Heart right ventricle (tissue), 16 donors: ENCODE data around the gene CSHL1. TPM values are rescaled to one million over a fixed set of nuclear protein-coding genes. Genes with fewer than 3 reads are reported as not detected.
"Not testable (repeated sequence)": the region's sequence is repeated elsewhere in the genome, so short reads cannot be mapped to it uniquely, and the experiment has no call there.

Experiments used
- ATAC-seq, 8 donors: fragments of 200-7000 bp; cut with Tn5 transposase; one replicate each; pipeline ENCODE4 v1.9.1; 2020; ENCODE audit warnings: mild to moderate bottlenecking in 8 of 8, moderate library complexity in 8 of 8, moderate number of reproducible peaks in 1 of 8
- DNase-seq, 2 donors: peaks; one replicate each; pipeline ENCODE4 v3.0.0-alpha.2; 2020
- H3K27ac ChIP-seq, 10 donors: fragments of 200-600 bp; sonication (generic) in 2 of 10; one replicate each; pipeline versions ENCODE4 v1.5.0 to v1.8.0; 2020 to 2022; ENCODE audit warnings: mild to moderate bottlenecking in 3 of 10
- H3K27me3 ChIP-seq, 7 donors: fragments of 200-600 bp; one replicate each; pipeline ENCODE4 v1.8.0; 2021 to 2022; ENCODE audit warnings: mild to moderate bottlenecking in 2 of 7
- H3K36me3 ChIP-seq, 9 donors: fragments of 200-600 bp; sonication (generic) in 1 of 9; one replicate each; pipeline versions ENCODE4 v1.5.0 to v1.8.0; 2020 to 2022; ENCODE audit warnings: mild to moderate bottlenecking in 2 of 9
- H3K4me1 ChIP-seq, 9 donors: fragments of 200-600 bp; sonication (generic) in 1 of 9; one replicate each; pipeline versions ENCODE4 v1.5.0 to v1.8.0; 2020 to 2022; ENCODE audit warnings: mild to moderate bottlenecking in 4 of 9
- H3K4me3 ChIP-seq, 10 donors: fragments of 200-600 bp; sonication (generic) in 2 of 10; one replicate each; pipeline versions ENCODE4 v1.5.0 to v1.8.0; 2020 to 2022; ENCODE audit warnings: mild to moderate bottlenecking in 7 of 10, moderate library complexity in 2 of 10
- H3K9me3 ChIP-seq, 11 donors: fragments of 200-600 bp in 10 of 11; sonication (generic) in 2 of 11; one replicate each; pipeline versions ENCODE4 v1.5.0 to v1.8.0; 2013 to 2022; ENCODE audit warnings: mild to moderate bottlenecking in 2 of 11, control low read depth in 1 of 11, moderate library complexity in 1 of 11
- WGBS, 2 donors: extraction: QIAGEN DNeasy Blood & Tissue Kit; methylation state at CpG; one replicate each; pipeline ENCODE4 v1.1.7; 2013; ENCODE audit warnings: inconsistent platforms in 1 of 2; 5-methylcytosine and 5-hydroxymethylcytosine counted together
- intact Hi-C, 10 donors: fragments of 100-400 bp; cut with DNase I; formaldehyde crosslinking; loops; one replicate each; pipeline versions ENCODE4 v1.11.1 to v1.14.2; 2022
- polyA plus RNA-seq, 2 donors: library from polyadenylated mRNA; stranded (reverse); fragments of 200-250 nt; gene quantifications; one replicate each; pipeline ENCODE4 v1.2.3, GENCODE V29; 2013
- total RNA-seq, 10 donors: library from RNA; stranded (reverse); fragmentation: NEBNext Ultra II Directional in 3 of 10; extraction: Animal tissue kit (Norgen Biotek cat#: 25700) in 3 of 10; gene quantifications; one replicate each; pipeline versions ENCODE4 v1.2.1 to v1.2.4, GENCODE V29; 2021 to 2023
- TF ChIP-seq, protein P1 (sequence below), 9 donors: fragments of 200-600 bp; sonication (generic) in 2 of 9; IDR thresholded peaks; one replicate each; pipeline versions ENCODE4 v1.5.0 to v1.8.0; 2021 to 2022; ENCODE audit warnings: antibody characterized with exemption in 9 of 9, mild to moderate bottlenecking in 5 of 9, moderate library complexity in 1 of 9
- donor health status: Arrhythmogenic right ventricular cardiomyopathy.
- donor health status: ischemic (EF 13 %, LVEDD 7.1; RV severe dilation, severe dysfunction).
- donor health status: healthy with polysubstance abuse.
- donor health status: DM: no; HTN: yes; CAD: no.
- donor health status: DM: no; HTN: no; CAD: no.
- donor health status: ischemic (EF 25% LVEDD 6.9; RV normal size, moderate dysfunction).
- donor health status: ischemic (EF 25% LVEDD 5.7; RV mildly dilated, moderate dysfunction).
- donor health status: healthy.
- donor health status: DM: yes; HTN: yes; CAD: no.
- donor health status: Ischemic cardiomyopathy.
- donor health status: ischemic (EF 35%, LVEDD 5.7; RV mildly dilated, moderate dysfunction).
- donor health status: nonischemic (EF 11% LVEDD 7.7; RV severe dilation, severe dysfunction).
- donor health status: DM: yes; HTN: yes; CAD: no.
- donor health status: PGD.
- donor health status: ischemic (EF 29% LVEDD 5.4; RV normal size, mild dysfunction).
- donor health status: nonischemic (EF 23%, LVEDD 6.1; RV moderate dilation, normal function).

CSHL1 gene
- total and polyA plus RNA-seq, 12 donors: not detected

DNA sequence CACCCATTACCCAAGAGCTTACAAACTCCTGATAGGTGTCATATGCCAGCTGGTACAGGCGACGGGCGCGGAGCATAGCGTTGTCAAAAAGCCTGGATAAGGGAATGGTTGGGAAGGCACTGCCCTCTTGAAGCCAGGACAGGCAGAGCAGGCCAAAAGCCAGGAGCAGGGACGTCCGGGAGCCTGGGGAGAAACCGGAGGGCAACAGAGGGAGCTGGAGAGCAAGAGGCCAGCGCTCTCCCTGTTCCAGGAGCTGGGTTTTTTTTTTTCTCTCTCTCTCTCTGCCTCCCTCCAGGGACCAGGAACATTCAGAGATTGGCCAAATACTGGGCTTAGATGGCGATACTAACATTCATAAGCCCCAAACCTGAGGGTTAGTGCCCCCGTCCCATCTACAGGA is 29.7 kb downstream of the CSHL1 start:
- H3K4me3 ChIP-seq, H3K9me3 ChIP-seq, intact Hi-C loops, H3K27ac ChIP-seq, H3K4me1 ChIP-seq, H3K36me3 ChIP-seq, H3K27me3 ChIP-seq: not testable (repeated sequence)
- TF ChIP-seq, protein P1, sequence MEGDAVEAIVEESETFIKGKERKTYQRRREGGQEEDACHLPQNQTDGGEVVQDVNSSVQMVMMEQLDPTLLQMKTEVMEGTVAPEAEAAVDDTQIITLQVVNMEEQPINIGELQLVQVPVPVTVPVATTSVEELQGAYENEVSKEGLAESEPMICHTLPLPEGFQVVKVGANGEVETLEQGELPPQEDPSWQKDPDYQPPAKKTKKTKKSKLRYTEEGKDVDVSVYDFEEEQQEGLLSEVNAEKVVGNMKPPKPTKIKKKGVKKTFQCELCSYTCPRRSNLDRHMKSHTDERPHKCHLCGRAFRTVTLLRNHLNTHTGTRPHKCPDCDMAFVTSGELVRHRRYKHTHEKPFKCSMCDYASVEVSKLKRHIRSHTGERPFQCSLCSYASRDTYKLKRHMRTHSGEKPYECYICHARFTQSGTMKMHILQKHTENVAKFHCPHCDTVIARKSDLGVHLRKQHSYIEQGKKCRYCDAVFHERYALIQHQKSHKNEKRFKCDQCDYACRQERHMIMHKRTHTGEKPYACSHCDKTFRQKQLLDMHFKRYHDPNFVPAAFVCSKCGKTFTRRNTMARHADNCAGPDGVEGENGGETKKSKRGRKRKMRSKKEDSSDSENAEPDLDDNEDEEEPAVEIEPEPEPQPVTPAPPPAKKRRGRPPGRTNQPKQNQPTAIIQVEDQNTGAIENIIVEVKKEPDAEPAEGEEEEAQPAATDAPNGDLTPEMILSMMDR (IDR thresholded peaks at IDR 0.05): peak in 4 of 9 donors; percentile 21 to 45 (median 32)
- peak in 6 of 8 donors; percentile 38 to 78 (median 48) for ATAC-seq
- DNase-seq: peak; percentile 14 to 36
- WGBS, 2 donors: 43 to 49% methylated on average over 11 of the region's 11 CpGs

DNA sequence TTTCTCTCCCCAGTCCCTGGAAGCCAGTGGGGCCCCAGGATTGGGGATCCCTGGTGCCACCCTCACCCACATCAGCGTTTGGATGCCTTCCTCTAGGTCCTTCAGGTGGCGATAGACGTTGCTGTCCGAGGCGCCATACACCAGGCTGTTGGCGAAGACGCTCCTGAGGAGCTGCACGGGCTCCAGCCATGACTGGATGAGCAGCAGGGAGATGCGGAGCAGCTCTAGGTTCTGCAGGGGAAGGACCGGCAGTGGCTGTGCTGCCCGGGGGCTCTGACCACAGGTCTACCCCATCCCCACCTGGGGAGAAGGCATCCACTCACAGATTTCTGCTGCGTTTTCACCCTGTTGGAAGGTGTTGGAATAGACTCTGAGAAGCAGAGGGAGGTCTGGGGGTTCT is 30.4 kb downstream of the CSHL1 start:
- no peaks in the 10 kb centered on the region for H3K9me3 ChIP-seq
- no peak overlapping the region for H3K27ac ChIP-seq
- peaks cover 0 to 7% (median 0%) of the 10 kb centered on the region in 9 donors for H3K4me1 ChIP-seq
- no peak for DNase-seq
- intact Hi-C loops: no loop called here
- H3K36me3 ChIP-seq: no peaks in the 10 kb centered on the region
- H3K27me3 ChIP-seq: peaks cover 0 to 6% (median 0%) of the 10 kb centered on the region in 7 donors
- no peak overlapping the region for H3K4me3 ChIP-seq
- 81 to 82% methylated on average over 12 of the region's 12 CpGs for WGBS, 2 donors
- TF ChIP-seq, protein P1 (IDR thresholded peaks at IDR 0.05): no peak
- ATAC-seq: no peak

DNA sequence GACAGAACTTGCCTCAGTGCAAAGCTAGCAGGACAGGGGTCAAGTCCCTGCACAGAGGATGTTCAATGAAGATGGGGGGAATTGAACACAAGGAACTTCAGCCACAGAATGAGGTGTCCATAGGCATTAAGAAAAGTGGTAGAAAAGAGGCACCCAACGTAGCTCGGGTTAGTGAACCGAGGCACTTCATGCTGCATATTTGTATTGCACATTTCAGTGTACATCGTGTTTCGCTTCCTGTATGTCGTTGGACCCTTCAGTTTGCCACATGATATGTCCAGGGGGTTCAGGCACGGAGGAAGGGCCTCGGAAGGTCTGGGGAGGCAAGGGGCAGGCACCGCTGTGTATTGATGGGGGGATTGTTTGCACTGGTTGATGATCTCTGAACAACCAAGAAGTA is 32.6 kb downstream of the CSHL1 start:
- H3K4me3 ChIP-seq, H3K9me3 ChIP-seq, ATAC-seq, intact Hi-C loops, H3K36me3 ChIP-seq, DNase-seq, H3K27me3 ChIP-seq, H3K4me1 ChIP-seq, H3K27ac ChIP-seq: not testable (repeated sequence)
- 87 to 88% methylated on average over 9 of the region's 9 CpGs for WGBS, 2 donors

DNA sequence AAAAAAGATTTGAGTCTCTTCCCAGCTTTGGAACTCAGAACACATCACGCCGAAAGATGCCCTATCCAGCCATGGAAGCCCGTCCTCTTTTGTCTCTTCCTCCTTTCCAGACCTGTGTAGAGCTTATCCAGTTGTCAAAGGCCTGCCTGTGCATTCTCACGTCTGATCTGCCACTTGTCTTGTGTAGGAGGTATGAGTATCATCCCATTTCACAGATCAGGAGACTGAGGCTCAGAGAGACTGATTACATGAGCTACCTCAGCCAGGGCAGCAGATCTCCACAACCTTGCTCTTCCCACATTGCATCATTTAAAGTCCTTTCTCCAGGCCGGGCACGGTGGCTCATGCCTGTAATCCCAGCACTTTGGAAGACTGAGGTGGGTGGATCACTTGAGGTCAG is 36.4 kb downstream of the CSHL1 start:
- H3K27ac ChIP-seq, H3K36me3 ChIP-seq, ATAC-seq, DNase-seq, H3K27me3 ChIP-seq, H3K9me3 ChIP-seq, H3K4me1 ChIP-seq, H3K4me3 ChIP-seq, intact Hi-C loops: not testable (repeated sequence)
- WGBS, 2 donors: 78 to 87% methylated on average over 6 of the region's 6 CpGs

DNA sequence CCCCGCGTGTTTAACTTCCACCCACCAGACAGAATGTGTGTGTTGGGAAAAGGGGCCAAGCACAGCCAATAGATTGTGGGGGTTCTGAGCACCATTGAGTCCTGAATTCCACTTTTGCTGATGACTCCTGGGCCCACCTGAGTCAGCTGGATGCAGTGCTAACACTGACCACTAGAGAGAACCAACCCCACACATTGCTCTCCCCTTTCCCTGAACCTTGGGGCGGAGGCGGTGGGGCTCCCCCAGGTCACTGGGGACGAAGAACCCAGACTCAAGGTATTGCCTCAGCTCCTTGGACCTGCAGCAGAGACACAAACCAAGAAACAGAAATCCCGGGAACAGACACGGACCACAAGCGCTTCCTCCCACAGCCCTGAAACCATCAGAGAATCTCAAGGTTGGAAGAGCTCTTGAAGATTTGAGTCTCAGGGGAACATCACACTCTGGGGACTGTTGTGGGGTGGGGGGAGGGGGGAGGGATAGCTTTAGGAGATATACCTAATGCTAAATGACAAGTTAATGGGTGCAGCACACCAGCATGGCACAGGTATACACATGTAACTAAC is 36.9 kb downstream of the CSHL1 start:
- H3K36me3 ChIP-seq, DNase-seq, intact Hi-C loops, ATAC-seq, H3K27ac ChIP-seq, H3K9me3 ChIP-seq, H3K4me1 ChIP-seq, H3K27me3 ChIP-seq, H3K4me3 ChIP-seq: not testable (repeated sequence)
- WGBS, 2 donors: 68% methylated on average over 6 of the region's 8 CpGs

DNA sequence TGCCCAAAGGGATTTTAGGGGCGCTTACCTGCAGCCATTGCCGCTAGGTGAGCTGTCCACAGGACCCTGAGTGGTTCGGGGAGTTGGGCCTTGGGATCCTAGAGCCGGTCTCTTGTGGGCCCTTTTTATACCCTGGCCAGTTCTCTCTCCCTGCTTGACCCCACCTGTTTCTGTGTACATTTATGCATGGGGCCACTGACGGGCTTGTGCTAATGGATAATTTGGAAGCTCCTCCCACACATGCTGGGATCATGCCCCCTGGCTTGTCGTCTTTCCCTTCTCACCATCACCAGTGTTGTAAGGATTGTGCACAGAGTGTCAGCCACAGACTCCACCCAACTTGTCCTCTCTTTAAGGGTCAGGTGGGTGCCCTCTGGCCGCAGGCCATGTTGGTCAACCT is 37.5 kb downstream of the CSHL1 start, which contains the start of gene CSH2:
TSS of gene CSH2 (minus strand) at position 101 of the 400 bp plus-strand sequence. CDS start at position 38, 63 bp downstream.
- intact Hi-C loops, H3K9me3 ChIP-seq, DNase-seq, H3K4me3 ChIP-seq, ATAC-seq, H3K4me1 ChIP-seq, H3K36me3 ChIP-seq, H3K27me3 ChIP-seq, H3K27ac ChIP-seq: not testable (repeated sequence)
- WGBS, 2 donors: 81 to 88% methylated on average over 6 to 7 of the region's 7 CpGs

DNA sequence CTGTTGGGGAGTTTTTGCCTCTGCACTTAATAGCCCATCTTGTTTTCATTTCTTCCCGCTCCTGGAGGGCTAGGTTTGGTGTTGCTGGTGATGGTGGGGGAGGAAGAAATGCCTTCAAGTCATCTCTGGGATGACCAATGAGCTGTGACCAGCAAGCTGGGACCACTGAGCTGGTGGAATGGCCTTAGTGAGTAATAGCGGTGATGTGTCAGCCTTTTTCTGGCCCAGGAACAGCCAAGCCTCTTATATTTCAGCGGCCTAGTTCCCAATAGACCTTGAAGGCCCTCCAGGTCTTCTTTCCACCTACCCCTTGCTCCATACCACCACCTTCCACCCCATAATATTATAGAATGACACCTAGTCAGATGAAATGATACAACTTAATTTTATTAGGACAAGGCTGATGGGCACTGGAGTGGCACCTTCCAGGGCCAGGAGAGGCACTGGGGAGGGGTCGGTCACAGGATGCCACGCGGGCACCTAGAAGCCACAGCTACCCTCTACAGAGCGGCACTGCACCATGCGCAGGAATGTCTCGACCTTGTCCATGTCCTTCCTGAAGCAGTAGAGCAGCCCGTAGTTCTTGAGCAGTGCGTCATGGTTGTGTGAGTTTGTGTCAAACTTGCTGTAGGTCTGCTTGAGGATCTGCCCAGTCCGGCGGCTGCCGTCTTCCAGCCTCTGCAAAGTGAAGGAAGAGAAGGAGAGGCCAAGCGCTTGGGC is 39.3 kb downstream of the CSHL1 start:
- DNase-seq, H3K27ac ChIP-seq, H3K9me3 ChIP-seq, H3K4me3 ChIP-seq, ATAC-seq, H3K27me3 ChIP-seq, H3K4me1 ChIP-seq, intact Hi-C loops, H3K36me3 ChIP-seq: not testable (repeated sequence)
- 89 to 96% methylated on average over 9 to 15 of the region's 15 CpGs for WGBS, 2 donors

DNA sequence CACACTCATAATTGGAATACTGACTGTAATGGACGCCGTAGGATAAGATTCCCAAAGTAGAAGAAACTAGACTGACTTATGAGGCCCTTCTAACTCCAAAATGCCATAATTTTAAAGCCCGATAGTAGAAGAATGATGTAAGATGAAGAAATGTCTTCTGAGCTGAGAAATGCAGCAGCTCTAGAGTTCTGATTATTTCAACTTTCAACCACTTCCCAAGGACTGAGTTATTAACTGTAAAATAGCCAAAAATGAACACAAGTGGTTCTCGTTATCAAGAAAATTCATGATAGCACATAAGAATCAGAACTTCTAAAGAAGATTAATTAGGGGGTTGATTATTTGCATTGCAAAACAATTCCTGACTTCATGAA is 40.8 kb downstream of the CSHL1 start:
- H3K36me3 ChIP-seq, H3K4me3 ChIP-seq, intact Hi-C loops, H3K27ac ChIP-seq, H3K27me3 ChIP-seq, DNase-seq, H3K4me1 ChIP-seq, H3K9me3 ChIP-seq, ATAC-seq: not testable (repeated sequence)
- 89% methylated on average over 4 of the region's 4 CpGs for WGBS, 2 donors
